H1 (cell line): ENCODE data around the gene WDR54. TPM values are rescaled to one million over a fixed set of nuclear protein-coding genes. Genes with fewer than 3 reads are reported as not detected.

Experiments
- CTCF ChIA-PET: fragments of 300-600 bp; sonication (Branson Sonifier 250); formaldehyde crosslinking; loops from one replicate; lab custom pipeline; 2021; ENCODE audit not compliant: partially characterized antibody; lab: Charles Lee
- POLR2A ChIA-PET: fragments of 300-600 bp; sonication (Branson Sonifier 250); formaldehyde crosslinking; loops from one replicate; lab custom pipeline; 2021; ENCODE audit warnings: inconsistent platforms; ENCODE audit not compliant: partially characterized antibody; lab: Charles Lee
- DNase-seq, 2 experiments: peaks; one replicate each; pipeline versions ENCODE4 v3.0.0 to v3.0.0-alpha.2; 2010 to 2022; ENCODE audit warnings: low spot score in 2 of 2, low read depth in 1 of 2, mixed read lengths in 1 of 2
- FAIRE-seq: peaks from 2 replicates; lab custom pipeline; 2011; peaks lifted over from hg19 to GRCh38; lab: Jason Lieb, UNC
- H2AFZ ChIP-seq: 2 replicates; pipeline ENCODE4 v1.8.1; 2012; ENCODE audit warnings: low read length, inconsistent platforms
- H2AK5ac ChIP-seq: 2 replicates; pipeline ENCODE4 v1.6.1; 2013; ENCODE audit warnings: low read depth, low read length
- H2BK120ac ChIP-seq: replicated peaks from 2 replicates; pipeline ENCODE3; 2013; ENCODE audit warnings: low read depth, low read length, inconsistent platforms
- H2BK12ac ChIP-seq: 2 replicates; pipeline ENCODE4 v1.6.1; 2013; ENCODE audit warnings: low read depth, low read length
- H2BK15ac ChIP-seq: 2 replicates; pipeline ENCODE4 v1.6.1; 2013; ENCODE audit warnings: low read length
- H2BK20ac ChIP-seq: 2 replicates; pipeline ENCODE4 v1.6.1; 2013; ENCODE audit warnings: low read length
- H2BK5ac ChIP-seq: 2 replicates; pipeline ENCODE4 v1.6.1; 2013; ENCODE audit warnings: low read depth, low read length
- H3K14ac ChIP-seq: 2 replicates; pipeline ENCODE4 v1.6.1; 2013; ENCODE audit warnings: inconsistent platforms; ENCODE audit not compliant: insufficient read length
- H3K18ac ChIP-seq: 2 replicates; pipeline ENCODE4 v1.6.1; 2013; ENCODE audit warnings: low read length; ENCODE audit errors: extremely low read depth
- H3K23ac ChIP-seq: 2 replicates; pipeline ENCODE4 v1.6.1; 2013; ENCODE audit warnings: inconsistent platforms; ENCODE audit not compliant: insufficient read length
- H3K23me2 ChIP-seq: 2 replicates; pipeline ENCODE4 v1.6.1; 2013; ENCODE audit warnings: low read depth, low read length
- H3K27ac ChIP-seq: 2 replicates; pipeline ENCODE4 v1.6.1; 2011; ENCODE audit warnings: low read depth, low read length, inconsistent platforms
- H3K27me3 ChIP-seq, 4 experiments: replicated peaks in 1 of 4; 1 replicate in 1 of 4; 2 replicates in 3 of 4; pipeline versions ENCODE4 v1.6.1 to v1.8.1; 2011 to 2013; ENCODE audit warnings: low read length in 3 of 4, mild to moderate bottlenecking in 3 of 4, inconsistent platforms in 2 of 4, mixed read lengths in 2 of 4, moderate library complexity in 1 of 4; ENCODE audit not compliant: control insufficient read depth in 3 of 4, insufficient read depth in 3 of 4; ENCODE audit errors: extremely low read depth in 1 of 4
- H3K36me3 ChIP-seq, 4 experiments: 2 replicates each; pipeline versions ENCODE4 v1.6.1 to v1.8.1; 2011 to 2013; ENCODE audit warnings: mild to moderate bottlenecking in 4 of 4, low read length in 3 of 4, moderate library complexity in 2 of 4, control low read depth in 1 of 4, inconsistent platforms in 1 of 4; ENCODE audit not compliant: insufficient read depth in 4 of 4, control insufficient read depth in 2 of 4
- H3K4ac ChIP-seq: replicated peaks from 2 replicates; pipeline ENCODE3; 2013; ENCODE audit warnings: low read length, low read depth, mixed read lengths, inconsistent platforms; ENCODE audit not compliant: insufficient read length
- H3K4me1 ChIP-seq, 4 experiments: replicated peaks in 1 of 4; 1 replicate in 1 of 4; 2 replicates in 3 of 4; pipeline versions ENCODE4 v1.6.1 to v1.8.1; 2011 to 2013; ENCODE audit warnings: low read length in 3 of 4, inconsistent platforms in 2 of 4, mixed read lengths in 1 of 4; ENCODE audit not compliant: insufficient read depth in 4 of 4, control insufficient read depth in 3 of 4
- H3K4me2 ChIP-seq, 2 experiments: 2 replicates each; pipeline versions ENCODE4 v1.6.1 to v1.8.1; 2011 to 2013; ENCODE audit warnings: low read depth in 2 of 2, low read length in 2 of 2, control low read depth in 1 of 2, inconsistent platforms in 1 of 2, mild to moderate bottlenecking in 1 of 2; ENCODE audit not compliant: insufficient read depth in 1 of 2
- H3K4me3 ChIP-seq, 4 experiments: fragments of 200-600, 300-600 bp in 1 of 4; sonication (generic), shearing (Covaris generic), sonication (Bioruptor Twin) in 1 of 4; 2 replicates each; pipeline versions ENCODE4 v1.5.1 to v1.8.1; 2011 to 2016; ENCODE audit warnings: low read length in 4 of 4, low read depth in 3 of 4, control low read depth in 2 of 4, inconsistent platforms in 2 of 4, mild to moderate bottlenecking in 2 of 4, mixed read lengths in 1 of 4, moderate library complexity in 1 of 4; ENCODE audit not compliant: insufficient read depth in 2 of 4; ENCODE audit errors: extremely low read depth in 1 of 4
- H3K56ac ChIP-seq: replicated peaks from 2 replicates; pipeline ENCODE3; 2013; ENCODE audit warnings: low read depth, mild to moderate bottlenecking, mixed read lengths, low read length, inconsistent platforms; ENCODE audit not compliant: insufficient read length
- H3K79me1 ChIP-seq: 2 replicates; pipeline ENCODE4 v1.6.1; 2013; ENCODE audit warnings: low read depth, low read length, control low read depth
- H3K79me2 ChIP-seq, 2 experiments: 2 replicates each; pipeline versions ENCODE4 v1.6.1 to v1.8.1; 2012 to 2013; ENCODE audit warnings: low read length in 2 of 2, mild to moderate bottlenecking in 2 of 2, inconsistent platforms in 1 of 2; ENCODE audit not compliant: insufficient read depth in 2 of 2, control insufficient read depth in 1 of 2
- H3K9ac ChIP-seq, 4 experiments: replicated peaks in 1 of 4; 1 replicate in 1 of 4; 2 replicates in 3 of 4; pipeline versions ENCODE4 v1.6.1 to v1.8.1; 2011 to 2013; ENCODE audit warnings: low read depth in 3 of 4, low read length in 3 of 4, control low read depth in 2 of 4, mild to moderate bottlenecking in 2 of 4, moderate library complexity in 2 of 4, inconsistent platforms in 1 of 4; ENCODE audit errors: extremely low read depth in 1 of 4
- H3K9me3 ChIP-seq, 2 experiments: 2 replicates each; pipeline versions ENCODE4 v1.6.1 to v1.8.1; 2012 to 2013; ENCODE audit warnings: mild to moderate bottlenecking in 2 of 2, moderate library complexity in 2 of 2, control low read depth in 1 of 2, inconsistent platforms in 1 of 2, low read depth in 1 of 2, low read length in 1 of 2, mixed read lengths in 1 of 2; ENCODE audit not compliant: insufficient read depth in 2 of 2
- H4K20me1 ChIP-seq, 2 experiments: replicated peaks in 1 of 2; 2 replicates each; pipeline versions ENCODE3 to v1.8.1; 2011 to 2013; ENCODE audit warnings: inconsistent platforms in 2 of 2, low read length in 2 of 2, mild to moderate bottlenecking in 1 of 2; ENCODE audit not compliant: insufficient read depth in 2 of 2, control insufficient read depth in 1 of 2
- H4K5ac ChIP-seq: 2 replicates; pipeline ENCODE4 v1.6.1; 2013; ENCODE audit warnings: low read length, low read depth, mixed read lengths, inconsistent platforms; ENCODE audit not compliant: insufficient read length
- H4K8ac ChIP-seq: 2 replicates; pipeline ENCODE4 v1.8.0; 2013; ENCODE audit warnings: mild to moderate bottlenecking, moderate library complexity, low read length, inconsistent platforms; ENCODE audit not compliant: insufficient read depth; ENCODE audit errors: extremely low read depth
- H4K91ac ChIP-seq: replicated peaks from 2 replicates; pipeline ENCODE3; 2013; ENCODE audit warnings: low read length, mixed read lengths, inconsistent platforms; ENCODE audit not compliant: insufficient read length
- CEBPB ChIP-seq: IDR thresholded peaks from 2 replicates; pipeline ENCODE4 v1.6.1; 2012; ENCODE audit warnings: low read depth, low read length
- CHD1 ChIP-seq: IDR thresholded peaks from 2 replicates; pipeline ENCODE4 v1.6.1; 2012; ENCODE audit warnings: low read depth, low read length, improper control_type of control experiment
- EP300 ChIP-seq, 2 experiments: IDR thresholded peaks; 1 replicate in 1 of 2; 2 replicates in 1 of 2; pipeline ENCODE4 v1.6.1; 2011 to 2012; ENCODE audit warnings: low read depth in 2 of 2, low read length in 2 of 2, mild to moderate bottlenecking in 2 of 2, borderline replicate concordance in 1 of 2, inconsistent platforms in 1 of 2, moderate library complexity in 1 of 2
- RNF2 ChIP-seq: fragments of 200-900, 300-1000 bp; sonication (generic); IDR thresholded peaks from 2 replicates; pipeline ENCODE4 v1.7.1; 2016; ENCODE audit warnings: borderline replicate concordance, low read depth, mild to moderate bottlenecking, antibody characterized with exemption, low read length; ENCODE audit not compliant: poor library complexity, severe bottlenecking; ENCODE audit errors: missing control alignments
- SUZ12 ChIP-seq: fragments of 200-600 bp; sonication (generic); IDR thresholded peaks from 2 replicates; pipeline ENCODE4 v1.6.1; 2012; ENCODE audit warnings: mild to moderate bottlenecking, inconsistent platforms, low read length, moderate library complexity, mixed read lengths
- TAF1 ChIP-seq: IDR thresholded peaks from 2 replicates; pipeline ENCODE4 v1.6.1; 2011; ENCODE audit warnings: mild to moderate bottlenecking, low read depth, low read length
- WGBS, 2 experiments: shearing (Covaris generic) in 1 of 2; methylation state at CpG; one replicate each; pipeline versions ENCODE4 v1.1.6 to v1.1.7; 2013 to 2015; ENCODE audit warnings: low lambda C conversion rate in 2 of 2, mixed read lengths in 2 of 2, inconsistent platforms in 1 of 2, low coverage in 1 of 2, missing lambda C conversion rate in 1 of 2; ENCODE audit not compliant: insufficient replicate concordance in 2 of 2, insufficient coverage in 1 of 2, insufficient read length in 1 of 2; ENCODE audit errors: extremely low coverage in 1 of 2, missing lambda C conversion rate in 1 of 2; 5-methylcytosine and 5-hydroxymethylcytosine counted together
- polyA plus RNA-seq, 7 experiments: library from polyadenylated mRNA; depleted of rRNA in 3 of 7; stranded (reverse) in 5 of 7; unstranded in 2 of 7; fragments of >200 nt in 5 of 7; fragments of 200-250 nt in 2 of 7; gene quantifications; 1 replicate in 5 of 7; 2 replicates in 1 of 7; 4 replicates in 1 of 7; pipeline versions ENCODE4 v1.2.1 to v1.2.3, GENCODE V29; 2011 to 2013; ENCODE audit warnings: missing spikeins in 2 of 7, mixed read lengths in 2 of 7
- total RNA-seq: library from RNA; stranded (reverse); fragmentation: NEBNext Ultra II Directional; extraction: Animal tissue kit (Norgen Biotek cat#: 25700); gene quantifications from 2 replicates; pipeline ENCODE4 v1.2.1, GENCODE V29; 2021

The WDR54 gene
- total and polyA plus RNA-seq, 2 of the 8 experiments (the other 6 are each of a cell fraction or from before 2014, with no cell fraction given), result 41.6 to 125 TPM

- TF ChIP-seq CHD1 (no peak), EP300 (IDR thresholded peaks at IDR 0.05; ENCODE audit: borderline replicate concordance in 1 of 2, low read depth in 2 of 2, low read length in 2 of 2) (no peak), RNF2 (no peak), SUZ12 (no peak), TAF1 (no peak), CEBPB (no peak)
- DNase-seq (no peak), FAIRE-seq (no peak)
- Histone ChIP-seq H3K23ac (no peak overlapping the region), H3K9ac (no peak overlapping the region), H3K4me2 (no peak overlapping the region), H3K4ac (no peak overlapping the region), H3K4me1 (peaks cover 0 to 13% (median 1%) of the 10 kb centered on the region in 4 experiments; a peak in 4 of 7 replicates), H2BK5ac (no peak overlapping the region), H2AFZ (no peak overlapping the region), H3K23me2 (peaks cover 5% of the 10 kb centered on the region; the same call in 1 of the 2 replicates), H3K79me2 (no peaks in the 10 kb centered on the region), H3K27ac (no peak overlapping the region), H3K27me3 (no peaks in the 10 kb centered on the region), H3K79me1 (no peaks in the 10 kb centered on the region), H2BK15ac (no peak overlapping the region), H4K91ac (no peak overlapping the region), H3K9me3 (no peaks in the 10 kb centered on the region), H2AK5ac (no peak overlapping the region), H3K4me3 (no peak overlapping the region), H2BK12ac (no peak overlapping the region), H4K20me1 (no peaks in the 10 kb centered on the region), H4K8ac (no peak overlapping the region), H3K18ac (no peak overlapping the region; the same call in 1 of the 2 replicates), H2BK120ac (no peak overlapping the region), H4K5ac (no peak overlapping the region), H3K56ac (no peak overlapping the region), H3K36me3 (no peaks in the 10 kb centered on the region), H2BK20ac (no peak overlapping the region), H3K14ac (no peak overlapping the region)
- ChIA-PET POLR2A (interaction anchor here (0.9 to 1.6 kb wide), 2 partner anchors 11 to 42 kb away, joined by 3 read pairs; no protein-coding TSS in a partner anchor), CTCF (interaction anchor here (1.3 kb wide), 1 partner anchor 17 kb away, joined by 6 read pairs; no protein-coding TSS in a partner anchor)
- WGBS, 2 experiments, result 78% methylated on average over 3 of the region's 3 CpGs; no CpG with 5 or more reads in 1 of the 2 experiments
These were observed 4.8 kb upstream of the WDR54 start for GRCh38 chr2:74416778-74417177.
